Thyroid gland (tissue), 4 donors: ENCODE results near the gene RILPL2.

ENCODE experiments used
- POLR2A ChIP-seq, 2 donors: fragments of 450-650 bp; IDR thresholded peaks; one replicate each; pipeline ENCODE4 v1.6.1; 2017; ENCODE audit warnings: antibody characterized with exemption in 2 of 2, mild to moderate bottlenecking in 2 of 2, moderate library complexity in 1 of 2
- TF ChIP-seq, protein P1 (sequence below), 6 experiments: fragments of 200-600 bp in 3 of 6; fragments of 450-650 bp in 3 of 6; sonication (generic) in 3 of 6; IDR thresholded peaks; one replicate each; pipeline ENCODE4 v1.5.1; 2016 to 2019; ENCODE audit warnings: antibody characterized with exemption in 6 of 6, mild to moderate bottlenecking in 2 of 6, inconsistent platforms in 1 of 6, moderate library complexity in 1 of 6

DNA sequence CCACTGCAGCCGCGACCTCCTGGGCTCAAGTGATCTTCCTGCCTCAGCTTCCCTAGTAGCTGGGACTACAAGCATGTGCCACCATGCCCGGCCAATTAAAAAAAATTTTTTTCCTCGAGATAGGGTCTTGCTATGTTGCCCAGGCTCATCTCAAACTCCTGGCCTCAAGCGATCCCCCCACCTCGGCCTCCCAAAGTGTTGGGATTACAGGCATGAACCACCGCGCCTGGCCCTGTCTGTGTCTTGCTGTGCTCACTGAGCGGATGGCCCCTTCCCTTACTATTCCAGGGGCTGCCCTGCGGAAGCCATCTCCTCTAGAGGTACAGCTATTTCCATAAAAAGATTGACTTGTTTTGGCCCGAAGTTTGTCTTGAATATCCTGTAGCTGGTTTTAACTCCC lies 41.6 kb upstream of the RILPL2 start:
- TF ChIP-seq, protein P1, sequence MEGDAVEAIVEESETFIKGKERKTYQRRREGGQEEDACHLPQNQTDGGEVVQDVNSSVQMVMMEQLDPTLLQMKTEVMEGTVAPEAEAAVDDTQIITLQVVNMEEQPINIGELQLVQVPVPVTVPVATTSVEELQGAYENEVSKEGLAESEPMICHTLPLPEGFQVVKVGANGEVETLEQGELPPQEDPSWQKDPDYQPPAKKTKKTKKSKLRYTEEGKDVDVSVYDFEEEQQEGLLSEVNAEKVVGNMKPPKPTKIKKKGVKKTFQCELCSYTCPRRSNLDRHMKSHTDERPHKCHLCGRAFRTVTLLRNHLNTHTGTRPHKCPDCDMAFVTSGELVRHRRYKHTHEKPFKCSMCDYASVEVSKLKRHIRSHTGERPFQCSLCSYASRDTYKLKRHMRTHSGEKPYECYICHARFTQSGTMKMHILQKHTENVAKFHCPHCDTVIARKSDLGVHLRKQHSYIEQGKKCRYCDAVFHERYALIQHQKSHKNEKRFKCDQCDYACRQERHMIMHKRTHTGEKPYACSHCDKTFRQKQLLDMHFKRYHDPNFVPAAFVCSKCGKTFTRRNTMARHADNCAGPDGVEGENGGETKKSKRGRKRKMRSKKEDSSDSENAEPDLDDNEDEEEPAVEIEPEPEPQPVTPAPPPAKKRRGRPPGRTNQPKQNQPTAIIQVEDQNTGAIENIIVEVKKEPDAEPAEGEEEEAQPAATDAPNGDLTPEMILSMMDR (IDR thresholded peaks at IDR 0.05) = no peak
- TF ChIP-seq POLR2A (IDR thresholded peaks at IDR 0.05) = no peak
